Chondrocyte (in vitro differentiated cells): ENCODE data around the gene MAPK8IP1. TPM values are rescaled to one million over a fixed set of nuclear protein-coding genes. Genes with fewer than 3 reads are reported as not detected.
"Not testable (repeated sequence)": the region's sequence is repeated elsewhere in the genome, so short reads cannot be mapped to it uniquely, and the experiment has no call there.

Experiments
- DNase-seq: peaks from one replicate; pipeline ENCODE4 v3.0.0; 2021; ENCODE audit warnings: mixed read lengths, low spot score
- H3K27ac Mint-ChIP-seq: one replicate; pipeline ENCODE4 v1.8.0; 2021; ENCODE audit warnings: mild to moderate bottlenecking, moderate library complexity, mixed read lengths; ENCODE audit not compliant: unreplicated experiment
- H3K27me3 Mint-ChIP-seq: 2 replicates; pipeline ENCODE4 v1.8.0; 2021; ENCODE audit warnings: low read depth, mixed read lengths
- H3K36me3 Mint-ChIP-seq: 2 replicates; pipeline ENCODE4 v1.8.0; 2021; ENCODE audit warnings: low read depth, mixed read lengths
- H3K4me1 Mint-ChIP-seq: 2 replicates; pipeline ENCODE4 v1.8.0; 2021; ENCODE audit warnings: low read depth, mild to moderate bottlenecking, mixed read lengths
- H3K4me3 Mint-ChIP-seq: one replicate; pipeline ENCODE4 v1.8.0; 2021; ENCODE audit warnings: mild to moderate bottlenecking, moderate library complexity, mixed read lengths; ENCODE audit not compliant: unreplicated experiment
- H3K9me3 Mint-ChIP-seq: 2 replicates; pipeline ENCODE4 v1.8.0; 2021; ENCODE audit warnings: low read depth, mixed read lengths
- CTCF ChIP-seq: fragments of 200-600 bp; sonication (generic); IDR thresholded peaks from 2 replicates; pipeline ENCODE4 v1.5.0; 2021; ENCODE audit warnings: antibody characterized with exemption, mild to moderate bottlenecking, moderate library complexity
- long read RNA-seq: library from polyadenylated mRNA; stranded (forward); transcript quantifications from one replicate; pipeline ENCODE4 v2.0.0, GENCODE V29; 2021
- total RNA-seq: library from RNA; stranded (reverse); gene quantifications from 3 replicates; pipeline ENCODE4 v1.2.1, GENCODE V29; 2021

Gene MAPK8IP1
- total RNA-seq, result 6.7 to 10.8 TPM (median 9.6 TPM) in 3 replicates
- long read RNA-seq, partial matches to known transcripts, result 3 of 6 reads
- long read RNA-seq, other reads (novel, unspliced or antisense), result 3 of 6 reads

- peaks cover 6% of the 10 kb centered on the region for H3K4me1 Mint-ChIP-seq
- no peaks in the 10 kb centered on the region for H3K9me3 Mint-ChIP-seq
- DNase-seq, result peak; percentile 77
- TF ChIP-seq CTCF, result no peak
- peaks cover 10% of the 10 kb centered on the region for H3K36me3 Mint-ChIP-seq
- no peak within 1 kb of the TSS for H3K27ac Mint-ChIP-seq
- peak within 1 kb of the TSS; percentile 70 for H3K4me3 Mint-ChIP-seq
- peaks cover 3% of the 10 kb centered on the region for H3K27me3 Mint-ChIP-seq
These were observed at the start of gene MAPK8IP1 for GRCh38 chr11:45885274-45885920. MAPK8IP1 (plus strand) TSS chr11:45885651; CDS start chr11:45885821, 170 bp downstream.

GRCh38 chr11:45839204-45839603, 46.2 kb upstream of the MAPK8IP1 start:
- Mint-ChIP-seq H3K4me1 (peaks cover 6% of the 10 kb centered on the region), H3K27me3 (peaks cover 43% of the 10 kb centered on the region), H3K27ac (no peak overlapping the region), H3K9me3 (no peaks in the 10 kb centered on the region), H3K4me3 (no peak overlapping the region), H3K36me3 (peaks cover 1% of the 10 kb centered on the region)
- TF ChIP-seq CTCF, result no peak
- peak; percentile 39 for DNase-seq

DNA sequence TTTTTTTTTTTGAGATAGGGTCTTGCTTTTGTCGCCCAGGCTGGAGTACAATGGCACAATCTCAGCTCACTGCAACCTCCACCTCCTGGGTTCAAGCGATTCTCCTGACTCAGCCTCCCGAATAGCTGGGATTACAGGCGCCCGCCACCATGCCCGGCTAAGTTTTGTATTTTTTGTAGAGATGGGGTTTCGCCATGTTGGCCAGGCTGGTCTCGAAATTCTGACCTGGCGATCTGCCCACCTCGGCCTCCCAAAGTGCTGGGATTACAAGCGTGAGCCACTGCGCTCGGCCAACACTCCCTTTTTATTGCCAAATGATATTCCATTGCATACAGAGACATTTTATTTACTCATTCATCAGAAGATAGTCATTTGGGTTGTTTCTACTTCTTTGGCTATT, 45.2 kb upstream of the MAPK8IP1 start:
- H3K27ac Mint-ChIP-seq, H3K36me3 Mint-ChIP-seq, H3K4me1 Mint-ChIP-seq, H3K4me3 Mint-ChIP-seq, H3K9me3 Mint-ChIP-seq: not testable (repeated sequence)
- H3K27me3 Mint-ChIP-seq, result peaks cover 43% of the 10 kb centered on the region
- DNase-seq, result peak; percentile 50

DNA sequence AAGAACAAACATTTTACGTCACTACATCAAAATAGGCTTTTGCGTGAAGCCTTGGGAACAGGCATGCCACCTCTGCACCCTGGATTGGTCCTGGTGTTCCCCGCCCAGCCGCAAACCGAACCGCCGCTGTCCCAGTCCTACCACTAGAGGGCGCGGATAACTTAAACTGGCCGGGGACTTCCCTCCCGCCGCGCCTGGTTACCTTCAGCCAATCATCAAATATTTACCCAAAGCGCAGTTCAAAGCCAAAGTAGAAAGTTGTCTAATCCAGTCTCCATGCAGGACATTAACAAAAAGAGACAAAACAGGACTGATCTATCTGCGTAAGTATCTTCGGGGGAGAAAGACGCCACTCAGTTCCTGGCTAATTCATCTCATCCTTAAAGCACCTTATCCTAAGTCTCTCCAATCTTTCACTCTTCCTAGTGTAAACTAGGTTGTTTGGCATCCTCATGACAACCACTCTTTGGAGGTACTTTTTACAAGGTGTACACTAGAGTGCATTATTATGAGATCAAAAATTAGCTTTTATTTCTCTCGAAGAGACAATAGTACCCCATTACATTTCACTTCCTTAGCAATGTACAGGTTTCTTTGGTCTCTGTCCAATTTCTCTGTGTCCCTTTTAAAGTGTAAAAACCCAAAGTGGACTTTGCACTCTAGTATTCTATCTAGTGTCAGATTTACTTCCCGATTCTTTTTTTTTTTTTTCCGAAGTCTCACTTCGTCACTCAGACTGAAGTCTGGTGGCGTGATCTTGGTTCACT, 42.1 kb upstream of the MAPK8IP1 start:
- H3K9me3 Mint-ChIP-seq, result no peaks in the 10 kb centered on the region
- H3K27ac Mint-ChIP-seq, result no peak overlapping the region
- peak overlapping the region; percentile 10 for H3K4me3 Mint-ChIP-seq

DNA sequence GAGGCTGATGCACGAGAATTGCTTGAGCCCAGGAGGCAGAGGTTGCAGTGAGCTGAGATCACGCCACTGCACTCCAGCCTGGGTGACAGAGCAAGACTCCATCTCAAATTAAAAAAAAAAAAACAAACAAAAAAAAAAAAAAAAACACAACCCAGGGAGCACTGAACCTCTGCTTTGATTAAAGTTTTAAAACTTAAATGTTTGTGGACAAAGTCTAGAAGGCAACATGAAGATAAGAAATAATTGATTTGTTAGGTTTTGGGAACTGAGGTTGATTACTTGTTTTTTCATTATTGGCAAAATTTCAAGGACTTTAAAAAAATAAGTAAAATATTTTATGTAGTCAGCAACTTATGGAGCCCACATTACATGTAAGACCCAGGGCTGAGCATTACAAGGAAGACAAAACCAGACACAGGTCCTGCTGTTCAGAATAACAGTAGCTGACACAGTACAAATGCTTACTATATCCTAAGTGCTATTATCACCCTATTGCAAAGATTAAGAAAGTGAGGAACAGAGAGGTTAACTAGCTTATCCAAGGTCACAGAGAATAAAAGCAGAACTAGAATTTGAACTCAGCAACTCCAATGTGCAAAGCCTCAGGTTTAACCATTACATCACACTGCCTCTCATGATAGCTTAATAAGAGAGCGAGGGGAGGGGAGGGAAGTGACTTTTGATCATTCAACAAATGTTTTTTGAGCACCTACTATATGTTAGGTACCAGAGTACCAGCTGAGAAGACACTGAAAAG, 40.5 kb upstream of the MAPK8IP1 start:
- H3K4me1 Mint-ChIP-seq, result peaks cover 26% of the 10 kb centered on the region
- H3K4me3 Mint-ChIP-seq, result no peak overlapping the region
- peaks cover 18% of the 10 kb centered on the region for H3K27me3 Mint-ChIP-seq
- H3K36me3 Mint-ChIP-seq, result no peaks in the 10 kb centered on the region
- no peak for TF ChIP-seq CTCF
- no peaks in the 10 kb centered on the region for H3K9me3 Mint-ChIP-seq
- DNase-seq, result no peak
- H3K27ac Mint-ChIP-seq, result no peak overlapping the region

More for the DNA sequence above, 42.1 kb upstream of the MAPK8IP1 start:
- Mint-ChIP-seq H3K27me3 (peaks cover 18% of the 10 kb centered on the region), H3K4me1 (peaks cover 16% of the 10 kb centered on the region), H3K36me3 (no peaks in the 10 kb centered on the region)
- DNase-seq, result no peak
- TF ChIP-seq CTCF, result peak; percentile 97
